GM13976 (cell line): Measurements from ENCODE around the gene FOXP1.

Source experiments
- DNase-seq: peaks from one replicate; pipeline ENCODE4 v3.0.0; 2012; ENCODE audit warnings: low spot score
- in situ Hi-C: fragments of 300-500 bp; cut with MboI; formaldehyde crosslinking; loops from one replicate; pipeline ENCODE4 v1.12.0; 2022; ENCODE audit warnings: low sequenced_read_pairs, mixed read lengths, inconsistent platforms; ENCODE audit not compliant: unreplicated experiment
- TF ChIP-seq, protein P1 (sequence below): IDR thresholded peaks from 2 replicates; pipeline ENCODE4 v1.5.1; 2012; ENCODE audit warnings: borderline replicate concordance, mild to moderate bottlenecking; ENCODE audit not compliant: insufficient read depth; ENCODE audit errors: extremely low read depth, missing control alignments, control extremely low read depth

Gene FOXP1

GRCh38 chr3:71180524-71180923, 403.0 kb downstream of the FOXP1 start:
- TF ChIP-seq, protein P1, sequence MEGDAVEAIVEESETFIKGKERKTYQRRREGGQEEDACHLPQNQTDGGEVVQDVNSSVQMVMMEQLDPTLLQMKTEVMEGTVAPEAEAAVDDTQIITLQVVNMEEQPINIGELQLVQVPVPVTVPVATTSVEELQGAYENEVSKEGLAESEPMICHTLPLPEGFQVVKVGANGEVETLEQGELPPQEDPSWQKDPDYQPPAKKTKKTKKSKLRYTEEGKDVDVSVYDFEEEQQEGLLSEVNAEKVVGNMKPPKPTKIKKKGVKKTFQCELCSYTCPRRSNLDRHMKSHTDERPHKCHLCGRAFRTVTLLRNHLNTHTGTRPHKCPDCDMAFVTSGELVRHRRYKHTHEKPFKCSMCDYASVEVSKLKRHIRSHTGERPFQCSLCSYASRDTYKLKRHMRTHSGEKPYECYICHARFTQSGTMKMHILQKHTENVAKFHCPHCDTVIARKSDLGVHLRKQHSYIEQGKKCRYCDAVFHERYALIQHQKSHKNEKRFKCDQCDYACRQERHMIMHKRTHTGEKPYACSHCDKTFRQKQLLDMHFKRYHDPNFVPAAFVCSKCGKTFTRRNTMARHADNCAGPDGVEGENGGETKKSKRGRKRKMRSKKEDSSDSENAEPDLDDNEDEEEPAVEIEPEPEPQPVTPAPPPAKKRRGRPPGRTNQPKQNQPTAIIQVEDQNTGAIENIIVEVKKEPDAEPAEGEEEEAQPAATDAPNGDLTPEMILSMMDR: no peak
- in situ Hi-C loops: no loop called here
- DNase-seq: no peak

DNA sequence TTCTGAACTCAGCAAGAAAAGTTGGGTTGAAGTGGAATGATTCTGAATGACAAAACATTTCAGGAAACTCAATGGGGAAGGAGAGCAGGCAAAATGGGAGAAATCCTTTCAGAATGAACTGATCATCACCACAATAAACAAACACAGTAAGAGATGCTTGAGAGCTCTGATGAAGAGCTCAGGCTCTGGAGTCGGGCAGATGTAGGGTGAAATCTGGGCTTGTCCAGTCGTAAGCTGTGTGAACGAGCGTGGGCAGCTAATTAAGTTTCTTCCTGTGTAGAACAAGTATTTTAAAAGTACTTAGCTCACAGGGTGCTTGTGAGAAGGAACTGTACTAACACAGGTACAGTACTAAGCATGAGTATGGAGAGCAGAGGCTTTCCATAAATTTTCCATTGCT, 406.2 kb downstream of the FOXP1 start:
- in situ Hi-C loops: no loop called here
- DNase-seq: no peak
- TF ChIP-seq, protein P1: no peak

DNA sequence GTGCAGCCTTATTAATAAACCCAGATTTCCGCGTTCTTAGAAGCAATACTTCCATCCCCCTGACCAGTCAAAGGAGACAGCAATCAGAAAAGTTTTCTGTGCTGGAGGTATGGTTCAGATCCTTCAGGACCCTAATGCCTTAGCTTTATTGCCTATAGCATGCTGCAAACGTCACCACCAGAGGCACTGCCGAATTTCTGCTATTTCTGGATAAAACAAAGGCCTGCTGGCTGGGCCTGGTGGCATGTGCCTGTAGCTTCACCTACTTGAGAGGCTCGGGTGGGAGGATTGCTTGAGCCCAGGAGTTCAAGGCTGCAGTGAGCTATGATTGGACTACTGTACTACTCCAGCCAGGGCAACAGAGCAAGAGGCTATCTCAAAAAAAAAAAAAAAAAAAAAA, 407.2 kb downstream of the FOXP1 start:
- TF ChIP-seq, protein P1: no peak
- in situ Hi-C loops: no loop called here

GRCh38 chr3:71175691-71176365, 407.7 kb downstream of the FOXP1 start:
- TF ChIP-seq, protein P1: no peak
- no peak for DNase-seq
- in situ Hi-C loops: no loop called here

More for the DNA sequence above, 407.2 kb downstream of the FOXP1 start:
- DNase-seq: no peak

- no peak for DNase-seq
- in situ Hi-C loops: no loop called here
- TF ChIP-seq, protein P1: no peak
These were observed 410.6 kb downstream of the FOXP1 start for GRCh38 chr3:71172951-71173350.

GRCh38 chr3:71172189-71172588, 411.3 kb downstream of the FOXP1 start:
- TF ChIP-seq, protein P1: no peak
- in situ Hi-C loops: no loop called here

More at GRCh38 chr3:71172189-71172588, 411.3 kb downstream of the FOXP1 start:
- DNase-seq: no peak
